T follicular helper cell (primary cell): ENCODE data around the gene ZNF143.

Source experiments
- DNase-seq: peaks from one replicate; pipeline ENCODE4 v3.0.0-alpha.2; 2020; ENCODE audit warnings: low read depth

The ZNF143 gene

DNA sequence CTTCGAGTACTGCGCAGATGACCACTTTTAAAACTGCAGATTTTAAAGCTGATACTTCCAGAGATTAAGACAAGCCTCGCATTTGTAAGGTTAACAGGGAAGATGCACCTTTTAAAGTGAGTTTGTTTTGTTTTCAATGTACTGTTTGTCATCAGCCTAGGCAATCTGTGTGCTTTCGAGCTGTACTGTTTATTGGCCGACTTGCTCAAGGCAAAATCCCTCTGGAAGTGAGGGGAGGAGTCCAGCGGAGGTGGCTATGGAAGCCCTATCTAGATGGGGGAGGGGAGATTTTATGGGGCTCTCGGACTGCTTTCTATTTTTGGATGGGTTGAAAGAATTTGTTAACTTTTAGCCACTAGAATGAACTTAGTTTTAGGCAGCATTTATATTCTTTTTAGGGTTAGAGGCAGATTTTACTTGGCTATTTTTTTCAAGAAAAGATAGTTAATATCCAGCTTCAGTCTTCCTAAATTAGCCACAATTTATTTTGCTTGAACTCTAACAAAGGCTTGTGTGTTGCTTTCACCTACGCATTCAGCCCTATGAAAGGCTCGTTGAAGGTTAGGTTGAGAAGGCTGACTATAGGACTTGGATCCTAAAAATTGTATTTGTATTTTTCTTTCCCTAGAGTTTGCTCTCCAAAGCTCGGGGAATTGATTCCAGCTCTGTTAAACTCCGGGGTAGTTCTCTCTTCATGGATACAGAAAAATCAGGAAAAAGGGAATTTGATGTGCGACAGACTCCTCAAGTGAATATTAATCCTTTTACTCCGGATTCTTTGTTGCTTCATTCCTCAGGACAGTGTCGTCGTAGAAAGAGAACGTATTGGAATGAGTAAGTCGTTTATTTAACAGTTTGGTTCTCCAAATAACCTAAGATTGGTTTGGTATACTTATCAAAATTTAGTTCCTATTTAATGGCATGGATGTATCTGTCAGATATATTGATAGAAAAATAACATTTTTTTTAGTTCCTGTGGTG lies 114.7 kb downstream of the ZNF143 start:
- no peak for DNase-seq

GRCh38 chr11:9576701-9577381 lies 116.0 kb downstream of the ZNF143 start:
- DNase-seq: no peak

DNA sequence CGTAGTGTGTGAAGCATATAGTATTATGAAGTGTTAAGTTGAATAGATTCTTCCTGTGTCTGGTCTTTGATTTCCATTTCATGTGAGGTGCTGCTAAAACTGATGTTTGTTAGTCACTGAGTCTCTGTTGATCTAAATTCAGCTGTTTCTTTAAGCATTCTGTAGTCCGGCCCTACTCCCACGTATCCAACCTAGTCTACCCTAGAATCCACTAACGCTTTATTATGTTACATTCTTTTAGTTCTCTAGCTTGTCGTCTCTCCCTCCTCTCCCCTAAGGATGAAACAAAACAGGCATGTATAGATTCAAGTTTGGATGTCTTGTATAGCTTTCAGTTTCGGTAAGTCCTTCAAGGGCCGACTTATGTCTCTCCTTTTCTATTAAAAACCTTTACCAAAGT lies 116.7 kb downstream of the ZNF143 start:
- DNase-seq: no peak
